Measurements from ENCODE around the gene AXIN1. TPM values are rescaled to one million over a fixed set of nuclear protein-coding genes. Genes with fewer than 3 reads are reported as not detected.

Gene AXIN1
- total RNA-seq, 3 donors from 2014 or later, result 16.5 to 22.6 (median 22.4) TPM

- H3K4me3 ChIP-seq, result no peak overlapping the region
- H3K27me3 ChIP-seq, result peaks cover 0 to 12% of the 10 kb centered on the region in 2 donors
- no peak for DNase-seq (ENCODE audit: low spot score in 2 of 2)
- TF ChIP-seq CTCF (IDR thresholded peaks at IDR 0.05) (no peak), POLR2AphosphoS5 (IDR thresholded peaks at IDR 0.05) (no peak), POLR2A (IDR thresholded peaks at IDR 0.05) (no peak)
- H3K4me1 ChIP-seq, result peaks cover 0 to 6% of the 10 kb centered on the region in 2 donors
- peaks cover 7% of the 10 kb centered on the region for H3K36me3 ChIP-seq
- intact Hi-C loops (cut with DNase I; ENCODE audit: low total_unique reads), result no loop called here
- H3K27ac ChIP-seq, result no peak overlapping the region
- no peaks in the 10 kb centered on the region for H3K9me3 ChIP-seq
Measured at GRCh38 chr16:367333-367903, 14.9 kb upstream of the AXIN1 start.

- Histone ChIP-seq H3K9me3 (no peaks in the 10 kb centered on the region), H3K4me1 (peaks cover 0 to 6% of the 10 kb centered on the region in 2 donors), H3K36me3 (peaks cover 7% of the 10 kb centered on the region), H3K27ac (no peak overlapping the region), H3K27me3 (peaks cover 0 to 12% of the 10 kb centered on the region in 2 donors), H3K4me3 (no peak overlapping the region)
- TF ChIP-seq POLR2AphosphoS5 (IDR thresholded peaks at IDR 0.05) (no peak), CTCF (IDR thresholded peaks at IDR 0.05) (no peak), POLR2A (IDR thresholded peaks at IDR 0.05) (no peak)
- no peak for DNase-seq (ENCODE audit: low spot score in 2 of 2)
- intact Hi-C loops (cut with DNase I; ENCODE audit: low total_unique reads), result no loop called here
Measured at GRCh38 chr16:366476-366875, 14.0 kb upstream of the AXIN1 start.

- intact Hi-C loops (cut with DNase I; ENCODE audit: low total_unique reads), result loop anchor here (5.0 kb wide), 1 partner anchor 258 kb away; no protein-coding TSS in a partner anchor
- H3K27me3 ChIP-seq, result peaks cover 0 to 12% of the 10 kb centered on the region in 2 donors
- H3K36me3 ChIP-seq, result peaks cover 7% of the 10 kb centered on the region
- TF ChIP-seq CTCF (IDR thresholded peaks at IDR 0.05), result no peak
- TF ChIP-seq POLR2AphosphoS5 (IDR thresholded peaks at IDR 0.05), result no peak
- TF ChIP-seq POLR2A (IDR thresholded peaks at IDR 0.05), result no peak
- peaks cover 0 to 4% of the 10 kb centered on the region in 2 donors for H3K4me1 ChIP-seq
- no peak for DNase-seq (ENCODE audit: low spot score in 2 of 2)
- no peak overlapping the region for H3K27ac ChIP-seq
- no peaks in the 10 kb centered on the region for H3K9me3 ChIP-seq
- H3K4me3 ChIP-seq, result no peak overlapping the region
Measured at GRCh38 chr16:364595-365491, 12.3 kb upstream of the AXIN1 start.

- intact Hi-C loops (cut with DNase I; ENCODE audit: low total_unique reads), result loop anchor here (5.0 kb wide), 1 partner anchor 257 kb away; no protein-coding TSS in a partner anchor
- no peak for DNase-seq (ENCODE audit: low spot score in 2 of 2)
- no peak overlapping the region for H3K27ac ChIP-seq
- H3K27me3 ChIP-seq, result peaks cover 0 to 12% of the 10 kb centered on the region in 2 donors
- peaks cover 7% of the 10 kb centered on the region for H3K36me3 ChIP-seq
- no peak for TF ChIP-seq POLR2A (IDR thresholded peaks at IDR 0.05)
- no peak for TF ChIP-seq CTCF (IDR thresholded peaks at IDR 0.05)
- no peak for TF ChIP-seq POLR2AphosphoS5 (IDR thresholded peaks at IDR 0.05)
- H3K4me1 ChIP-seq, result no peaks in the 10 kb centered on the region
- H3K9me3 ChIP-seq, result no peaks in the 10 kb centered on the region
- H3K4me3 ChIP-seq, result no peak overlapping the region
Measured at GRCh38 chr16:363766-364490, 11.4 kb upstream of the AXIN1 start.

Data from breast epithelium (tissue), 4 donors.